DND-41 (cell line): ENCODE data around the gene SCUBE2.

Experiments used
- EZH2 ChIP-seq: IDR thresholded peaks from 3 replicates; pipeline ENCODE4 v1.6.1; 2012; ENCODE audit warnings: borderline replicate concordance, low read depth, mild to moderate bottlenecking, moderate library complexity, low read length, inconsistent platforms; ENCODE audit not compliant: severe bottlenecking
- TF ChIP-seq, protein P1 (sequence below): IDR thresholded peaks from 2 replicates; pipeline ENCODE4 v1.5.1; 2012; ENCODE audit warnings: borderline replicate concordance, low read length, moderate library complexity, mild to moderate bottlenecking; ENCODE audit not compliant: poor library complexity, severe bottlenecking; ENCODE audit errors: extremely low read depth

DNA sequence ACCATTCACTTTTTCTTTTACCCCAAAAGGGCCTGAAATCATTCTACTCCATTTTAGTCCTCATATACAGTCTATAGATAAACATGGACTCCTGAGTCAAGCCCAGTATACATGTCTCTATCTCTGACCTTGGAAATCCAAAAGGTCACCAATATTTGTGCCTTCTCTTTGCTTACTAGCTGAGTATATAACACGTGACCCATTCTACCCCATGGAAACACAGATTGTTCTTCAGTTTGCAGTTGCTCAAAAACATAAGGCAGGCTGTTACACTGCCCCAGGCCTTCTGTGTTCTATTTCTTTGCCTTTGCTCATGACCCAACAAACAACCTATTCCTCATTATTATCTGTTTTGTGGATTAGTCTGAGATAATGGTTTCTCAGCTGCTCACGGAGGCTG is 93.4 kb downstream of the SCUBE2 start:
- TF ChIP-seq, protein P1, sequence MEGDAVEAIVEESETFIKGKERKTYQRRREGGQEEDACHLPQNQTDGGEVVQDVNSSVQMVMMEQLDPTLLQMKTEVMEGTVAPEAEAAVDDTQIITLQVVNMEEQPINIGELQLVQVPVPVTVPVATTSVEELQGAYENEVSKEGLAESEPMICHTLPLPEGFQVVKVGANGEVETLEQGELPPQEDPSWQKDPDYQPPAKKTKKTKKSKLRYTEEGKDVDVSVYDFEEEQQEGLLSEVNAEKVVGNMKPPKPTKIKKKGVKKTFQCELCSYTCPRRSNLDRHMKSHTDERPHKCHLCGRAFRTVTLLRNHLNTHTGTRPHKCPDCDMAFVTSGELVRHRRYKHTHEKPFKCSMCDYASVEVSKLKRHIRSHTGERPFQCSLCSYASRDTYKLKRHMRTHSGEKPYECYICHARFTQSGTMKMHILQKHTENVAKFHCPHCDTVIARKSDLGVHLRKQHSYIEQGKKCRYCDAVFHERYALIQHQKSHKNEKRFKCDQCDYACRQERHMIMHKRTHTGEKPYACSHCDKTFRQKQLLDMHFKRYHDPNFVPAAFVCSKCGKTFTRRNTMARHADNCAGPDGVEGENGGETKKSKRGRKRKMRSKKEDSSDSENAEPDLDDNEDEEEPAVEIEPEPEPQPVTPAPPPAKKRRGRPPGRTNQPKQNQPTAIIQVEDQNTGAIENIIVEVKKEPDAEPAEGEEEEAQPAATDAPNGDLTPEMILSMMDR, result no peak
- TF ChIP-seq EZH2, result no peak
